GM12878 (cell line): Measurements from ENCODE around the gene RDH16. TPM values are rescaled to one million over a fixed set of nuclear protein-coding genes. Genes with fewer than 3 reads are reported as not detected.

Source experiments
- ATAC-seq: fragments of 200-7000 bp; cut with Tn5 transposase; 3 replicates; pipeline ENCODE4 v1.9.1; 2020; ENCODE audit warnings: mild to moderate bottlenecking, moderate library complexity
- BruUV-seq: library from RNA; stranded (reverse); fragments of 400-500 nt; replicated peaks from 2 replicates; lab custom pipeline; 2021; lab: Mats Ljungman, UMichigan
- CTCF ChIA-PET: fragments of 300-600 bp; sonication (Branson Sonifier 250); formaldehyde crosslinking; extraction: SDS; loops from one replicate; lab custom pipeline; 2021; ENCODE audit warnings: inconsistent platforms; lab: Yijun Ruan, JAX
- POLR2A ChIA-PET: fragments of 350-600 bp; formaldehyde crosslinking; extraction: SDS; loops from one replicate; lab custom pipeline; 2021; ENCODE audit warnings: inconsistent platforms; lab: Charles Lee
- RAD21 ChIA-PET: fragments of 300-600 bp; sonication (Branson Sonifier 250); formaldehyde crosslinking; loops from one replicate; lab custom pipeline; 2023; ENCODE audit warnings: antibody characterized with exemption; ENCODE audit not compliant: unreplicated experiment; lab: Charles Lee
- SMC1A ChIA-PET: fragments of 300-600 bp; sonication (Branson Sonifier 250); formaldehyde crosslinking; loops from one replicate; lab custom pipeline; 2023; ENCODE audit not compliant: unreplicated experiment, uncharacterized antibody; lab: Charles Lee
- DNase-seq: peaks from one replicate; pipeline ENCODE4 v3.0.0-alpha.2; 2011; ENCODE audit warnings: low read depth, low spot score
- FAIRE-seq: peaks from 3 replicates; lab custom pipeline; 2011; peaks lifted over from hg19 to GRCh38; lab: Jason Lieb, UNC
- H2AFZ ChIP-seq: 2 replicates; pipeline ENCODE4 v1.6.0; 2011; ENCODE audit warnings: low read depth, low read length, control low read depth; ENCODE audit not compliant: control insufficient read depth
- H3K27ac ChIP-seq: 2 replicates; pipeline ENCODE4 v1.5.1; 2011; ENCODE audit warnings: control low read depth; ENCODE audit not compliant: control insufficient read depth, insufficient read depth
- H3K27me3 ChIP-seq, 2 experiments: replicated peaks in 1 of 2; 2 replicates each; pipeline versions ENCODE4 v1.6.0 to v1.6.1; 2011; ENCODE audit warnings: low read length in 1 of 2; ENCODE audit not compliant: control insufficient read depth in 2 of 2, insufficient read depth in 2 of 2
- H3K36me3 ChIP-seq, 2 experiments: 2 replicates each; pipeline ENCODE4 v1.5.1; 2011; ENCODE audit warnings: low read length in 1 of 2; ENCODE audit not compliant: control insufficient read depth in 2 of 2, insufficient read depth in 2 of 2
- H3K4me1 ChIP-seq: 2 replicates; pipeline ENCODE4 v1.6.1; 2011; ENCODE audit warnings: mild to moderate bottlenecking, low read length, moderate library complexity, mixed read lengths; ENCODE audit not compliant: control insufficient read depth, insufficient read depth
- H3K4me2 ChIP-seq: 2 replicates; pipeline ENCODE4 v1.6.0; 2011; ENCODE audit warnings: control low read depth; ENCODE audit not compliant: control insufficient read depth, insufficient read depth
- H3K4me3 ChIP-seq: fragments of 200-600 bp; sonication (generic); 2 replicates; pipeline ENCODE4 v1.5.1; 2016
- H3K79me2 ChIP-seq: 2 replicates; pipeline ENCODE4 v1.6.0; 2011; ENCODE audit warnings: low read length; ENCODE audit not compliant: control insufficient read depth, insufficient read depth
- H3K9ac ChIP-seq: 2 replicates; pipeline ENCODE4 v1.8.0; 2011; ENCODE audit warnings: low read length, control low read depth, mixed read lengths; ENCODE audit not compliant: control insufficient read depth, insufficient read depth
- H3K9me3 ChIP-seq: replicated peaks from 3 replicates; pipeline ENCODE4 v1.5.1; 2011; ENCODE audit warnings: mild to moderate bottlenecking, low read length; ENCODE audit not compliant: control insufficient read depth, insufficient read depth
- H4K20me1 ChIP-seq: 2 replicates; pipeline ENCODE4 v1.6.0; 2011; ENCODE audit not compliant: control insufficient read depth, insufficient read depth
- CEBPB ChIP-seq, 2 experiments: fragments of 150-350 bp in 1 of 2; IDR thresholded peaks; 2 replicates each; pipeline ENCODE4 v1.6.1; 2012 to 2014; ENCODE audit warnings: low read depth in 2 of 2, low read length in 2 of 2, borderline replicate concordance in 1 of 2, inconsistent platforms in 1 of 2
- CHD4 ChIP-seq: fragments of 200-600 bp; sonication (generic); IDR thresholded peaks from 2 replicates; pipeline ENCODE4 v1.6.1; 2016; ENCODE audit warnings: mild to moderate bottlenecking
- CREB1 ChIP-seq: IDR thresholded peaks from 2 replicates; pipeline ENCODE4 v1.6.1; 2012; ENCODE audit warnings: low read depth, mild to moderate bottlenecking, inconsistent platforms
- MEF2A ChIP-seq: IDR thresholded peaks from 2 replicates; pipeline ENCODE4 v1.6.1; 2011; ENCODE audit warnings: low read depth, mild to moderate bottlenecking, low read length, moderate library complexity; ENCODE audit not compliant: insufficient read depth
- MYB ChIP-seq: fragments of 150-350 bp; IDR thresholded peaks from 2 replicates; pipeline ENCODE4 v1.6.1; 2014; ENCODE audit warnings: mild to moderate bottlenecking, low read depth, low read length, borderline replicate concordance
- NR2C1 ChIP-seq: fragments of 450-650 bp; IDR thresholded peaks from 2 replicates; pipeline ENCODE4 v1.6.1; 2017; ENCODE audit warnings: antibody characterized with exemption, mild to moderate bottlenecking, moderate library complexity
- POLR2AphosphoS5 ChIP-seq: IDR thresholded peaks from 2 replicates; pipeline ENCODE4 v1.6.1; 2011; ENCODE audit warnings: mild to moderate bottlenecking, low read length, inconsistent platforms
- SIX5 ChIP-seq: IDR thresholded peaks from 2 replicates; pipeline ENCODE4 v1.6.1; 2011; ENCODE audit warnings: mild to moderate bottlenecking, low read depth, low read length, moderate library complexity; ENCODE audit not compliant: severe bottlenecking
- SMARCA5 ChIP-seq: fragments of 450-650 bp; IDR thresholded peaks from 2 replicates; pipeline ENCODE4 v1.6.1; 2017; ENCODE audit warnings: mild to moderate bottlenecking
- ZZZ3 ChIP-seq: IDR thresholded peaks from 2 replicates; pipeline ENCODE4 v1.6.1; 2011; ENCODE audit warnings: low read depth; ENCODE audit not compliant: control insufficient read depth, insufficient read length
- WGBS: methylation state at CpG from one replicate; pipeline ENCODE4 v1.1.6; 2016; ENCODE audit warnings: low lambda C conversion rate; ENCODE audit not compliant: insufficient replicate concordance, insufficient coverage; ENCODE audit errors: missing lambda C conversion rate; 5-methylcytosine and 5-hydroxymethylcytosine counted together
- in situ Hi-C: fragments of 300-500 bp; cut with MboI; formaldehyde crosslinking; loops from 9 replicates; pipeline ENCODE4 v1.14.3; 2018; ENCODE audit warnings: mixed read lengths
- intact Hi-C: fragments of 100-400 bp; cut with micrococcal nuclease; formaldehyde crosslinking; loops from one replicate; pipeline ENCODE4 v1.14.2; 2022; ENCODE audit not compliant: unreplicated experiment
- polyA plus RNA-seq, 11 experiments: library from polyadenylated mRNA; depleted of rRNA in 4 of 11; unstranded in 6 of 11; stranded (reverse) in 5 of 11; fragments of >200 nt; fragmentation: Nextera tagmentation in 4 of 11; fragmentation: Illumina TruSeq in 1 of 11; extraction: Ambion mirVana in 4 of 11; extraction: Trizol in 1 of 11; gene quantifications; 1 replicate in 1 of 11; 2 replicates in 10 of 11; pipeline versions ENCODE4 v1.2.1 to v1.2.3, GENCODE V29; 2011 to 2016; ENCODE audit warnings: inconsistent platforms in 2 of 11, missing spikeins in 2 of 11, low read depth in 1 of 11
- total RNA-seq, 4 experiments: library from RNA; depleted of rRNA in 3 of 4; stranded (reverse); fragments of >200 nt in 3 of 4; fragmentation: Illumina TruSeq in 1 of 4; extraction: Trizol in 1 of 4; gene quantifications; 2 replicates each; pipeline versions ENCODE4 v1.2.1 to v1.2.3, GENCODE V29; 2013 to 2021
- TF ChIP-seq, protein P1 (sequence below): fragments of 450-650 bp; formaldehyde crosslinking; IDR thresholded peaks from 2 replicates; pipeline ENCODE4 v1.5.0; 2022; ENCODE audit warnings: mild to moderate bottlenecking, missing genetic modification characterization
- TF ChIP-seq, protein P2 (sequence below): fragments of 150-350 bp; IDR thresholded peaks from 2 replicates; pipeline ENCODE4 v1.6.1; 2016; ENCODE audit warnings: low read depth, low read length
- TF ChIP-seq, protein P3 (sequence below): IDR thresholded peaks from 2 replicates; pipeline ENCODE4 v1.6.1; 2012; ENCODE audit warnings: low read depth, low read length, improper control_type of control experiment
- TF ChIP-seq, protein P4 (sequence below): fragments of 450-650 bp; IDR thresholded peaks from 2 replicates; pipeline ENCODE4 v1.6.1; 2018; ENCODE audit warnings: mild to moderate bottlenecking, low read depth, moderate library complexity; ENCODE audit not compliant: partially characterized antibody

Gene RDH16
- total and polyA plus RNA-seq, 10 of the 15 experiments (the other 5 are each of a cell fraction or from before 2014, with no cell fraction given), result 0.04 to 0.31 (median 0.06) TPM

DNA sequence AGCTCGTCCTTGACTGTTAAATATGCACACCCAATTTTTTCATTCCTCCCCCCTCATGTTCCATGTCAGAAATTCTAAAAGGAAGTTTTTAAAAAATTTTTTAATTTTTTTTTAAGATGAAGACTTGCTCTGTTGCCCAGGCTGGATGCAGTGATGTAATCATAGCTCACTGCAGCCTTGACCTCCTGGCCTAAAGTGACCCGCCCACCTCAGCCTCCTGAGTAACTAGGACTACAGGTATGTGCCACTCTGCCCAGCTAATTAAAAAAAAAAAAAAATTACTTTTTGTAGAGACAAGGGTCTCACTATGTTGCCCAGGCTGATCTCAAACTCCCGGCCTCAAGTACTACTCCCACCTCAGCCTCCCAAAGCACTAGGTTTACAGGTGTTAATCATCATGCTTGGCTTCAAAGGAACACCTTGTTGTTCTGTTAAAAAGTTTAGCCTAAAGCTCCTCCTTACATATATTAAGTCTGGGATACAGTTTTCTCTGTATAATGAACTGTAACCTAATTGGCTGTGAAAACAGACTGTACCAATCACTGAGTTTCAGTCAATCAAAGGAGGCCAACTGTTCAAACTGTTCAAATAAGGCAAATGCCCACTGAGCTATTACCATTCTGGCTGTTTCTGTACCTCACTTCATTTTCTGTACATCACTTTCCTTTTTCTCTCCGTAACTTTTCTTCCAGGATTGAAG is 41.0 kb downstream of the RDH16 start:
- no peak overlapping the region for H2AFZ ChIP-seq
- intact Hi-C loops (no loop called here), in situ Hi-C loops (no loop called here)
- ATAC-seq (no peak), FAIRE-seq (no peak), DNase-seq (no peak)
- ChIA-PET POLR2A (interaction anchor here (0.5 kb wide), 1 partner anchor 321 kb away, joined by 3 read pairs; no protein-coding TSS in a partner anchor), SMC1A (interaction anchor here (0.7 kb wide), 2 partner anchors 14 to 83 kb away, joined by 3 read pairs; no protein-coding TSS in a partner anchor), CTCF (no interaction called here), RAD21 (no interaction called here)
- no peak overlapping the region for H3K27ac ChIP-seq
- H3K9me3 ChIP-seq, result no peaks in the 10 kb centered on the region
- WGBS, result 33% methylated on average over 4 of the region's 4 CpGs
- H4K20me1 ChIP-seq, result no peaks in the 10 kb centered on the region
- H3K4me2 ChIP-seq, result no peak overlapping the region
- H3K9ac ChIP-seq, result no peak overlapping the region
- H3K27me3 ChIP-seq, result no peaks in the 10 kb centered on the region; a peak in 1 of 4 replicates
- no peaks in the 10 kb centered on the region for H3K79me2 ChIP-seq
- no TSS peak for BruUV-seq
- no peaks in the 10 kb centered on the region for H3K36me3 ChIP-seq
- H3K4me1 ChIP-seq, result no peaks in the 10 kb centered on the region
- H3K4me3 ChIP-seq, result no peak overlapping the region
- TF ChIP-seq NR2C1, result no peak
- TF ChIP-seq, protein P1, sequence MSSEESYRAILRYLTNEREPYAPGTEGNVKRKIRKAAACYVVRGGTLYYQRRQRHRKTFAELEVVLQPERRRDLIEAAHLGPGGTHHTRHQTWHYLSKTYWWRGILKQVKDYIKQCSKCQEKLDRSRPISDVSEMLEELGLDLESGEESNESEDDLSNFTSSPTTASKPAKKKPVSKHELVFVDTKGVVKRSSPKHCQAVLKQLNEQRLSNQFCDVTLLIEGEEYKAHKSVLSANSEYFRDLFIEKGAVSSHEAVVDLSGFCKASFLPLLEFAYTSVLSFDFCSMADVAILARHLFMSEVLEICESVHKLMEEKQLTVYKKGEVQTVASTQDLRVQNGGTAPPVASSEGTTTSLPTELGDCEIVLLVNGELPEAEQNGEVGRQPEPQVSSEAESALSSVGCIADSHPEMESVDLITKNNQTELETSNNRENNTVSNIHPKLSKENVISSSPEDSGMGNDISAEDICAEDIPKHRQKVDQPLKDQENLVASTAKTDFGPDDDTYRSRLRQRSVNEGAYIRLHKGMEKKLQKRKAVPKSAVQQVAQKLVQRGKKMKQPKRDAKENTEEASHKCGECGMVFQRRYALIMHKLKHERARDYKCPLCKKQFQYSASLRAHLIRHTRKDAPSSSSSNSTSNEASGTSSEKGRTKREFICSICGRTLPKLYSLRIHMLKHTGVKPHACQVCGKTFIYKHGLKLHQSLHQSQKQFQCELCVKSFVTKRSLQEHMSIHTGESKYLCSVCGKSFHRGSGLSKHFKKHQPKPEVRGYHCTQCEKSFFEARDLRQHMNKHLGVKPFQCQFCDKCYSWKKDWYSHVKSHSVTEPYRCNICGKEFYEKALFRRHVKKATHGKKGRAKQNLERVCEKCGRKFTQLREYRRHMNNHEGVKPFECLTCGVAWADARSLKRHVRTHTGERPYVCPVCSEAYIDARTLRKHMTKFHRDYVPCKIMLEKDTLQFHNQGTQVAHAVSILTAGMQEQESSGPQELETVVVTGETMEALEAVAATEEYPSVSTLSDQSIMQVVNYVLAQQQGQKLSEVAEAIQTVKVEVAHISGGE (CRISPR knock-in tag), result no peak
- TF ChIP-seq SIX5, result no peak
- no peak for TF ChIP-seq MYB
- TF ChIP-seq, protein P2, sequence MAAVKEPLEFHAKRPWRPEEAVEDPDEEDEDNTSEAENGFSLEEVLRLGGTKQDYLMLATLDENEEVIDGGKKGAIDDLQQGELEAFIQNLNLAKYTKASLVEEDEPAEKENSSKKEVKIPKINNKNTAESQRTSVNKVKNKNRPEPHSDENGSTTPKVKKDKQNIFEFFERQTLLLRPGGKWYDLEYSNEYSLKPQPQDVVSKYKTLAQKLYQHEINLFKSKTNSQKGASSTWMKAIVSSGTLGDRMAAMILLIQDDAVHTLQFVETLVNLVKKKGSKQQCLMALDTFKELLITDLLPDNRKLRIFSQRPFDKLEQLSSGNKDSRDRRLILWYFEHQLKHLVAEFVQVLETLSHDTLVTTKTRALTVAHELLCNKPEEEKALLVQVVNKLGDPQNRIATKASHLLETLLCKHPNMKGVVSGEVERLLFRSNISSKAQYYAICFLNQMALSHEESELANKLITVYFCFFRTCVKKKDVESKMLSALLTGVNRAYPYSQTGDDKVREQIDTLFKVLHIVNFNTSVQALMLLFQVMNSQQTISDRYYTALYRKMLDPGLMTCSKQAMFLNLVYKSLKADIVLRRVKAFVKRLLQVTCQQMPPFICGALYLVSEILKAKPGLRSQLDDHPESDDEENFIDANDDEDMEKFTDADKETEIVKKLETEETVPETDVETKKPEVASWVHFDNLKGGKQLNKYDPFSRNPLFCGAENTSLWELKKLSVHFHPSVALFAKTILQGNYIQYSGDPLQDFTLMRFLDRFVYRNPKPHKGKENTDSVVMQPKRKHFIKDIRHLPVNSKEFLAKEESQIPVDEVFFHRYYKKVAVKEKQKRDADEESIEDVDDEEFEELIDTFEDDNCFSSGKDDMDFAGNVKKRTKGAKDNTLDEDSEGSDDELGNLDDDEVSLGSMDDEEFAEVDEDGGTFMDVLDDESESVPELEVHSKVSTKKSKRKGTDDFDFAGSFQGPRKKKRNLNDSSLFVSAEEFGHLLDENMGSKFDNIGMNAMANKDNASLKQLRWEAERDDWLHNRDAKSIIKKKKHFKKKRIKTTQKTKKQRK, result no peak
- no peak for TF ChIP-seq ZZZ3
- no peak for TF ChIP-seq SMARCA5
- TF ChIP-seq, protein P3, sequence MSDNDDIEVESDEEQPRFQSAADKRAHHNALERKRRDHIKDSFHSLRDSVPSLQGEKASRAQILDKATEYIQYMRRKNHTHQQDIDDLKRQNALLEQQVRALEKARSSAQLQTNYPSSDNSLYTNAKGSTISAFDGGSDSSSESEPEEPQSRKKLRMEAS, result no peak
- no peak for TF ChIP-seq CREB1
- TF ChIP-seq POLR2AphosphoS5, result no peak
- TF ChIP-seq CHD4, result no peak
- no peak for TF ChIP-seq CEBPB (IDR thresholded peaks at IDR 0.05; ENCODE audit: borderline replicate concordance in 1 of 2, low read depth in 2 of 2, low read length in 2 of 2)
- no peak for TF ChIP-seq MEF2A
- TF ChIP-seq, protein P4, sequence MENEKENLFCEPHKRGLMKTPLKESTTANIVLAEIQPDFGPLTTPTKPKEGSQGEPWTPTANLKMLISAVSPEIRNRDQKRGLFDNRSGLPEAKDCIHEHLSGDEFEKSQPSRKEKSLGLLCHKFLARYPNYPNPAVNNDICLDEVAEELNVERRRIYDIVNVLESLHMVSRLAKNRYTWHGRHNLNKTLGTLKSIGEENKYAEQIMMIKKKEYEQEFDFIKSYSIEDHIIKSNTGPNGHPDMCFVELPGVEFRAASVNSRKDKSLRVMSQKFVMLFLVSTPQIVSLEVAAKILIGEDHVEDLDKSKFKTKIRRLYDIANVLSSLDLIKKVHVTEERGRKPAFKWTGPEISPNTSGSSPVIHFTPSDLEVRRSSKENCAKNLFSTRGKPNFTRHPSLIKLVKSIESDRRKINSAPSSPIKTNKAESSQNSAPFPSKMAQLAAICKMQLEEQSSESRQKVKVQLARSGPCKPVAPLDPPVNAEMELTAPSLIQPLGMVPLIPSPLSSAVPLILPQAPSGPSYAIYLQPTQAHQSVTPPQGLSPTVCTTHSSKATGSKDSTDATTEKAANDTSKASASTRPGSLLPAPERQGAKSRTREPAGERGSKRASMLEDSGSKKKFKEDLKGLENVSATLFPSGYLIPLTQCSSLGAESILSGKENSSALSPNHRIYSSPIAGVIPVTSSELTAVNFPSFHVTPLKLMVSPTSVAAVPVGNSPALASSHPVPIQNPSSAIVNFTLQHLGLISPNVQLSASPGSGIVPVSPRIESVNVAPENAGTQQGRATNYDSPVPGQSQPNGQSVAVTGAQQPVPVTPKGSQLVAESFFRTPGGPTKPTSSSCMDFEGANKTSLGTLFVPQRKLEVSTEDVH, result no peak
